ENCODE measurements around the gene EXOC3L1. TPM values are rescaled to one million over a fixed set of nuclear protein-coding genes. Genes with fewer than 3 reads are reported as not detected.

Gene EXOC3L1
- total RNA-seq, 1 donor from 2014 or later = 0.40 TPM

DNA sequence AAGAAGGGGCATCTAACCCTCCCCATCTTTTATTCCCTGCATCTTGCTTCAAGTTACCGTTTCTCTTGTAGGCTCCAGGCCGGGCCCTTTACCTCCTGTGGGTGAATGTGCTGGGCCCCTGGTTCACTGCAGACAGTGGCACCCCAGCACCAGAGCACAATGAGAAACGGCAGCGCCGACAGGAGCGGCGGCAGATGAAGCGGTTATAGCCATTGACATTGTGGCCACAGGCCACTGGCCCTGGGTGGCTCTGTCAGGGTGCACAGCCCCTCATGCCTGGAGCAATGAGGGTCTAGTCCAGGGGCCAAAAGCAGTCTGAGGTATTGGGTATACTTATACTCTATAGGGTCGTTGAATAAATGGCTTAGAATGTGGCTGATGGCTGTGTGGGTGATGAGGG lies 39.0 kb upstream of the EXOC3L1 start:
- no peak for TF ChIP-seq CTCF (IDR thresholded peaks at IDR 0.05; ENCODE audit: unreplicated experiment)
- H3K4me1 Mint-ChIP-seq = peaks cover 23% of the 10 kb centered on the region
- DNase-seq (ENCODE audit: low spot score in 2 of 2, unreplicated experiment in 2 of 2) = no peak
- no peak overlapping the region for H3K27ac Mint-ChIP-seq
- peak overlapping the region; percentile 100 for H3K4me3 Mint-ChIP-seq
- H3K9me3 Mint-ChIP-seq = no peaks in the 10 kb centered on the region
- H3K36me3 Mint-ChIP-seq = peaks cover 8% of the 10 kb centered on the region
- no peaks in the 10 kb centered on the region for H3K27me3 Mint-ChIP-seq (ENCODE audit: low read depth)

GRCh38 chr16:67228034-67228785 lies 38.3 kb upstream of the EXOC3L1 start:
- no peaks in the 10 kb centered on the region for H3K27me3 Mint-ChIP-seq (ENCODE audit: low read depth)
- peaks cover 5% of the 10 kb centered on the region for H3K36me3 Mint-ChIP-seq
- H3K9me3 Mint-ChIP-seq = no peaks in the 10 kb centered on the region
- H3K4me3 Mint-ChIP-seq = peak overlapping the region; percentile 100
- TF ChIP-seq CTCF (IDR thresholded peaks at IDR 0.05; ENCODE audit: unreplicated experiment) = no peak
- DNase-seq (ENCODE audit: low spot score in 2 of 2, unreplicated experiment in 2 of 2) = no peak
- H3K27ac Mint-ChIP-seq = no peak overlapping the region
- H3K4me1 Mint-ChIP-seq = peaks cover 23% of the 10 kb centered on the region

DNA sequence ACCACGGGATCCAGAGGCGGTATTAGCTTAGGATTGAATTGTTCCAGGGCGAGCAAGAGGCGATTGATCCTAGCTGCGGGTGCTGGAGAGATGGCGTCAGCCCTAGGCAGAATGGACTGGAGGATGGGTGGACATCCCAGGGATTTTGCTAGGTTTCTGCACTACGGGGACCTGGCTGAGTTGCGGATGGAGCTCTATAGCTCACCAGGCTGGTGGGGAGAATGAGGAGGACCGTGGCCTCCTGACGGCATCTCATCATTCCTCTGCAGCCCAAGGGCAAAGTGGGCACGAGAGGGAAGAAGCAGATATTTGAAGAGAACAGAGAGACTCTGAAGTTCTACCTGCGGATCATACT lies 37.6 kb upstream of the EXOC3L1 start:
- peaks cover 5% of the 10 kb centered on the region for H3K36me3 Mint-ChIP-seq
- H3K9me3 Mint-ChIP-seq = no peaks in the 10 kb centered on the region
- TF ChIP-seq CTCF (IDR thresholded peaks at IDR 0.05; ENCODE audit: unreplicated experiment) = no peak
- no peak for DNase-seq (ENCODE audit: low spot score in 2 of 2, unreplicated experiment in 2 of 2)
- H3K4me3 Mint-ChIP-seq = peak overlapping the region; percentile 100
- H3K27me3 Mint-ChIP-seq (ENCODE audit: low read depth) = no peaks in the 10 kb centered on the region
- H3K27ac Mint-ChIP-seq = peak overlapping the region; percentile 98
- peaks cover 23% of the 10 kb centered on the region for H3K4me1 Mint-ChIP-seq

GRCh38 chr16:67226804-67227566 lies 37.0 kb upstream of the EXOC3L1 start, which contains the start of gene TMEM208:
Gene TMEM208, plus strand, starts transcription at chr16:67227130. Its CDS starts 89 bp downstream, at chr16:67227219.
- Mint-ChIP-seq H3K4me3 (peak within 1 kb of the TSS; percentile 100), H3K27ac (peak within 1 kb of the TSS; percentile 98), H3K27me3 (ENCODE audit: low read depth) (no peaks in the 10 kb centered on the region), H3K9me3 (no peaks in the 10 kb centered on the region), H3K36me3 (peaks cover 5% of the 10 kb centered on the region), H3K4me1 (peaks cover 23% of the 10 kb centered on the region)
- TF ChIP-seq CTCF (IDR thresholded peaks at IDR 0.05; ENCODE audit: unreplicated experiment) = no peak
- DNase-seq (ENCODE audit: low spot score in 2 of 2, unreplicated experiment in 2 of 2) = peak; percentile 95 to 98

- H3K36me3 Mint-ChIP-seq = peaks cover 5% of the 10 kb centered on the region
Measured at GRCh38 chr16:67226295-67226803, 36.4 kb upstream of the EXOC3L1 start.

More at GRCh38 chr16:67226295-67226803, 36.4 kb upstream of the EXOC3L1 start:
- no peaks in the 10 kb centered on the region for H3K27me3 Mint-ChIP-seq (ENCODE audit: low read depth)
- peaks cover 23% of the 10 kb centered on the region for H3K4me1 Mint-ChIP-seq
- no peak for TF ChIP-seq CTCF (IDR thresholded peaks at IDR 0.05; ENCODE audit: unreplicated experiment)
- peak in 1 of 2 experiments; percentile 48 for DNase-seq (ENCODE audit: low spot score in 2 of 2, unreplicated experiment in 2 of 2)
- H3K4me3 Mint-ChIP-seq = peak overlapping the region; percentile 100
- H3K9me3 Mint-ChIP-seq = no peaks in the 10 kb centered on the region
- peak overlapping the region; percentile 68 for H3K27ac Mint-ChIP-seq
